Colonic mucosa (tissue), 4 donors: ENCODE results near the gene P2RX1. TPM values are rescaled to one million over a fixed set of nuclear protein-coding genes. Genes with fewer than 3 reads are reported as not detected.

Experiments used
- DNase-seq: peaks from one replicate; pipeline ENCODE4 v3.0.0-alpha.2; 2020
- H3K27ac ChIP-seq: fragments of 200-600 bp; one replicate; pipeline ENCODE4 v1.8.0; 2021
- H3K27me3 ChIP-seq: fragments of 200-600 bp; one replicate; pipeline ENCODE4 v1.8.0; 2021
- H3K36me3 ChIP-seq: fragments of 200-600 bp; one replicate; pipeline ENCODE4 v1.8.0; 2021
- H3K4me1 ChIP-seq: fragments of 200-600 bp; one replicate; pipeline ENCODE4 v1.8.0; 2021; ENCODE audit warnings: mild to moderate bottlenecking
- H3K4me3 ChIP-seq: fragments of 200-600 bp; one replicate; pipeline ENCODE4 v1.8.0; 2021
- H3K9ac ChIP-seq, 2 donors: one replicate each; pipeline ENCODE4 v1.7.0; 2013; ENCODE audit warnings: control low read depth in 2 of 2, low read depth in 2 of 2, low read length in 2 of 2
- H3K9me3 ChIP-seq: fragments of 200-600 bp; one replicate; pipeline ENCODE4 v1.8.0; 2021
- intact Hi-C: fragments of 100-400 bp; cut with DNase I; formaldehyde crosslinking; loops from one replicate; pipeline ENCODE4 v1.14.1; 2022
- total RNA-seq, 2 donors: library from RNA; stranded (reverse); fragmentation: NEBNext Ultra II Directional in 1 of 2; extraction: Animal tissue kit (Norgen Biotek cat#: 25700) in 1 of 2; gene quantifications; one replicate each; pipeline ENCODE4 v1.2.1, GENCODE V29; 2021
- TF ChIP-seq, protein P1 (sequence below): fragments of 200-600 bp; IDR thresholded peaks from one replicate; pipeline ENCODE4 v1.8.0; 2022; ENCODE audit warnings: antibody characterized with exemption, mild to moderate bottlenecking
- donor health status: healthy.
- donor health status: DM: no; HTN: no; CAD: no.
- donor health status: DM: no; HTN: no; CAD: no.

The P2RX1 gene
- total RNA-seq, 2 donors from 2014 or later: 2.7 to 4.8 TPM

DNA sequence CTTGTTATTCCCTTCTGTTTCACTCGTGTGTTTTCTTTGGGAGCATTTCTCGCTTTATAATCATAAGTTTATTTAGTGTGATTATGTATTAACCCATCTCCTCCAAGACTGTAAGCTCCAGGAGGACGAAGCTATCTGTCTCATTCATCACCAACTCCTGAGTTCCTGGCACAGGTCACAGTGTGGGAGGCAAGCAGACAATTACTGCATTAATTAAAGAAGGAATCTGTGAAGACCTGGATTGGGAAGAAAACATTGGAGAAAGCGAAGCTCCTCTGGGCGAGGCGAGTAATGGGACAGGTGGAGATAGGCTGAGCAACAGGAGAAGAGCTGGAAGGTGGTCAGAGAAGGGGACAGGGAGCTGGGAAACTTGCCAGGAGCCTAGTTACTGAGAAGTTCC, 15.6 kb downstream of the P2RX1 start:
- H3K27me3 ChIP-seq: no peaks in the 10 kb centered on the region
- intact Hi-C loops: no loop called here
- DNase-seq: no peak
- H3K27ac ChIP-seq: no peak overlapping the region
- H3K4me3 ChIP-seq: no peak overlapping the region
- no peaks in the 10 kb centered on the region for H3K9me3 ChIP-seq
- H3K4me1 ChIP-seq: peaks cover 6% of the 10 kb centered on the region
- no peak overlapping the region for H3K9ac ChIP-seq
- no peaks in the 10 kb centered on the region for H3K36me3 ChIP-seq
- TF ChIP-seq, protein P1, sequence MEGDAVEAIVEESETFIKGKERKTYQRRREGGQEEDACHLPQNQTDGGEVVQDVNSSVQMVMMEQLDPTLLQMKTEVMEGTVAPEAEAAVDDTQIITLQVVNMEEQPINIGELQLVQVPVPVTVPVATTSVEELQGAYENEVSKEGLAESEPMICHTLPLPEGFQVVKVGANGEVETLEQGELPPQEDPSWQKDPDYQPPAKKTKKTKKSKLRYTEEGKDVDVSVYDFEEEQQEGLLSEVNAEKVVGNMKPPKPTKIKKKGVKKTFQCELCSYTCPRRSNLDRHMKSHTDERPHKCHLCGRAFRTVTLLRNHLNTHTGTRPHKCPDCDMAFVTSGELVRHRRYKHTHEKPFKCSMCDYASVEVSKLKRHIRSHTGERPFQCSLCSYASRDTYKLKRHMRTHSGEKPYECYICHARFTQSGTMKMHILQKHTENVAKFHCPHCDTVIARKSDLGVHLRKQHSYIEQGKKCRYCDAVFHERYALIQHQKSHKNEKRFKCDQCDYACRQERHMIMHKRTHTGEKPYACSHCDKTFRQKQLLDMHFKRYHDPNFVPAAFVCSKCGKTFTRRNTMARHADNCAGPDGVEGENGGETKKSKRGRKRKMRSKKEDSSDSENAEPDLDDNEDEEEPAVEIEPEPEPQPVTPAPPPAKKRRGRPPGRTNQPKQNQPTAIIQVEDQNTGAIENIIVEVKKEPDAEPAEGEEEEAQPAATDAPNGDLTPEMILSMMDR: no peak

DNA sequence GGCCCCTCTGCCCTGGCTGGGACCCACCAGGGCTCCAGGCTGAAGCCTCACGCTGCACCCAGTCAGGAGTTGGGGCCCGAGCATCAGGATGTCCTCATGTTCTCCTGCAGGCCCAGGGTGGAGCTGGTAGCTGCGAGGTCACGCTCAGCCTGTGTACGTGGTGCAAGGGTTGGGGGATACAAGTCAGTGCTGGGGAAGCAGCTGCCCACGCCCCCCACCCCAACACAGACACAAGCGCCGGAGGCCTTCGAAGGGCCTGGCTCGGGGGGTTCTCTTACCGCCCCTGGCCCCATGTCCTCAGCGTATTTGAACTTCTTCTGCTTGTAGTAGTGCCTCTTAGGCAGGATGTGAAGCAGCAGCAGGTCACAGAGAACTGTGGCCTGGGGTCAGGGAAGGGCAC, 18.5 kb downstream of the P2RX1 start:
- intact Hi-C loops: no loop called here

GRCh38 chr17:3896968-3897235, 19.4 kb downstream of the P2RX1 start:
- no peaks in the 10 kb centered on the region for H3K27me3 ChIP-seq
- H3K9ac ChIP-seq: no peak overlapping the region
- H3K4me1 ChIP-seq: peaks cover 24% of the 10 kb centered on the region
- no peak overlapping the region for H3K4me3 ChIP-seq
- intact Hi-C loops: no loop called here
- TF ChIP-seq, protein P1: no peak
- no peak overlapping the region for H3K27ac ChIP-seq
- H3K9me3 ChIP-seq: no peaks in the 10 kb centered on the region
- H3K36me3 ChIP-seq: no peaks in the 10 kb centered on the region
- no peak for DNase-seq

More for the DNA sequence above, 18.5 kb downstream of the P2RX1 start:
- Histone ChIP-seq H3K9me3 (no peaks in the 10 kb centered on the region), H3K4me3 (no peak overlapping the region), H3K27me3 (no peaks in the 10 kb centered on the region), H3K27ac (no peak overlapping the region), H3K36me3 (no peaks in the 10 kb centered on the region), H3K4me1 (peaks cover 23% of the 10 kb centered on the region), H3K9ac (no peak overlapping the region)
- TF ChIP-seq, protein P1: no peak
- DNase-seq: no peak

DNA sequence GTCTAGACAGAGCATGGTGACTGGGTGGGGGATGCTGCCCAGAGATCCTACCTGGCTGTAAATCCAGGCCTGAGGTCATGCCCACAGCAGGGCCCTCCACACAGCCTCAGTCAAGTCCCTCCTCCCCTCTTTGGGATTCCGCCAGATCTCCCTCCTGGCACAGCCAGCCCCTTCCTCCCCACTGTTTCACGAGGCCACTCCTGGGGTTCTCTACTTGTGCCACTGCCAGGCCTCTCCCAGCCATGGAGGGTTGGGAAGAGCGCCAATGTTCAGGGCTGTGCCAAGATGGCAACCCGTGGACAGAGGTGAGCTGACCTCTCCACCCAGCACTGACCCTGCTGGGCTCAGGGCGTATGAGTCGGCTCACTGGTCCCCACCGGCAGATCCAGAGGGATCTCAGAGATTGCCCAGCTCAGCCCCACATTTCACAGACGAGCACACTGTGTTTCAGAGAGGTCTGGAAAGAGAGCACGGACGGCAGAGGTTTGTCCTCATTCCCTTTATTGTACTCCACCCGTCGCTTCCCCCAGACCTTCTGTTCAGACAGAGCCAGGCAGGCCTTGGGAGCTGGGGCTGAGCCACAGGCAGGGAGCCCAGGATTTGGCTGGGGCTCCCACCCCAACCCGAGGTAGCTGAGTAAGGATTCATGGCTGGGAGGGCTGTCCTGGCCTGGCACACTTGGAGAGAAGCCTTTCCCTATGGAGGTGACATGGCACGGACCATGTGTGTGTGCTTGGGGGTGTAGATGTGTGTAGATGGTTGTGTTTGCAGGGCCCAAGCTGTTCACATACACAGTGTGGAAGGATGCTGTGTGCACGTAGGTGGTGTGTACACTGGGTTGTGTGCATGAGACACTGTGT, 19.9 kb downstream of the P2RX1 start:
- TF ChIP-seq, protein P1: no peak
- intact Hi-C loops: no loop called here
- peaks cover 30% of the 10 kb centered on the region for H3K4me1 ChIP-seq
- no peaks in the 10 kb centered on the region for H3K36me3 ChIP-seq
- DNase-seq: peak; percentile 34
- H3K9me3 ChIP-seq: no peaks in the 10 kb centered on the region
- H3K27me3 ChIP-seq: no peaks in the 10 kb centered on the region
- H3K4me3 ChIP-seq: no peak overlapping the region
- H3K27ac ChIP-seq: no peak overlapping the region
- no peak overlapping the region for H3K9ac ChIP-seq

GRCh38 chr17:3895354-3895753, 20.9 kb downstream of the P2RX1 start:
- Histone ChIP-seq H3K9me3 (no peaks in the 10 kb centered on the region), H3K36me3 (no peaks in the 10 kb centered on the region), H3K4me1 (peaks cover 31% of the 10 kb centered on the region), H3K27me3 (no peaks in the 10 kb centered on the region), H3K4me3 (no peak overlapping the region), H3K27ac (peak overlapping the region; percentile 91), H3K9ac (peak overlapping the region; percentile 29 to 88)
- TF ChIP-seq, protein P1: no peak
- intact Hi-C loops: no loop called here
- peak; percentile 29 for DNase-seq
